Testis (tissue), 3 donors: ENCODE measurements around the gene CYFIP2. TPM values are rescaled to one million over a fixed set of nuclear protein-coding genes. Genes with fewer than 3 reads are reported as not detected.

Experiments
- DNase-seq: peaks from one replicate; pipeline ENCODE4 v3.0.0-alpha.2; 2019
- H3K27ac ChIP-seq, 2 donors: fragments of 200-600 bp; sonication (generic); one replicate each; pipeline ENCODE4 v1.5.1; 2019
- H3K27me3 ChIP-seq: fragments of 200-600 bp; sonication (generic); one replicate; pipeline ENCODE4 v1.5.1; 2019
- H3K36me3 ChIP-seq: fragments of 200-600 bp; sonication (generic); one replicate; pipeline ENCODE4 v1.5.1; 2017; ENCODE audit warnings: low read depth; ENCODE audit errors: missing control alignments
- H3K4me1 ChIP-seq: fragments of 200-600 bp; sonication (generic); one replicate; pipeline ENCODE4 v1.5.1; 2019
- H3K4me3 ChIP-seq, 2 donors: fragments of 200-600 bp; sonication (generic); one replicate each; pipeline ENCODE4 v1.5.1; 2017 to 2019
- H3K9me3 ChIP-seq: fragments of 200-600 bp; sonication (generic); one replicate; pipeline ENCODE4 v1.5.1; 2017
- POLR2A ChIP-seq: fragments of 450-650 bp; IDR thresholded peaks from one replicate; pipeline ENCODE4 v1.6.1; 2017; ENCODE audit warnings: antibody characterized with exemption, mild to moderate bottlenecking, moderate library complexity
- WGBS, 2 donors: methylation state at CpG; one replicate each; pipeline ENCODE4 v1.1.5; 2018; 5-methylcytosine and 5-hydroxymethylcytosine counted together
- intact Hi-C: fragments of 100-400 bp; cut with DNase I; formaldehyde crosslinking; loops from one replicate; pipeline ENCODE4 v1.15.1; 2023; ENCODE audit warnings: low total_unique reads
- polyA plus RNA-seq: library from polyadenylated mRNA; stranded (reverse); fragments of 350-450 nt; fragmentation: Illumina TruSeq; extraction: RNeasy Lipid Tissue Mini Kit (QIAGEN cat#74804); gene quantifications from one replicate; pipeline ENCODE4 v1.2.3, GENCODE V29; 2014; ENCODE audit warnings: low read depth, low replicate concordance; ENCODE audit not compliant: insufficient read depth
- total RNA-seq, 2 donors: library from RNA; depleted of rRNA; stranded (reverse); fragments of >200 nt; gene quantifications; one replicate each; pipeline ENCODE4 v1.2.3, GENCODE V29; 2016
- TF ChIP-seq, protein P1 (sequence below), 3 experiments: fragments of 450-650 bp in 2 of 3; fragments of 200-600 bp in 1 of 3; sonication (generic) in 1 of 3; IDR thresholded peaks; one replicate each; pipeline ENCODE4 v1.5.1; 2016 to 2019; ENCODE audit warnings: antibody characterized with exemption in 3 of 3, mild to moderate bottlenecking in 2 of 3, moderate library complexity in 1 of 3

The CYFIP2 gene
- total and polyA plus RNA-seq, 3 donors from 2014 or later = 21.7 to 41.4 (median 32.1) TPM

DNA sequence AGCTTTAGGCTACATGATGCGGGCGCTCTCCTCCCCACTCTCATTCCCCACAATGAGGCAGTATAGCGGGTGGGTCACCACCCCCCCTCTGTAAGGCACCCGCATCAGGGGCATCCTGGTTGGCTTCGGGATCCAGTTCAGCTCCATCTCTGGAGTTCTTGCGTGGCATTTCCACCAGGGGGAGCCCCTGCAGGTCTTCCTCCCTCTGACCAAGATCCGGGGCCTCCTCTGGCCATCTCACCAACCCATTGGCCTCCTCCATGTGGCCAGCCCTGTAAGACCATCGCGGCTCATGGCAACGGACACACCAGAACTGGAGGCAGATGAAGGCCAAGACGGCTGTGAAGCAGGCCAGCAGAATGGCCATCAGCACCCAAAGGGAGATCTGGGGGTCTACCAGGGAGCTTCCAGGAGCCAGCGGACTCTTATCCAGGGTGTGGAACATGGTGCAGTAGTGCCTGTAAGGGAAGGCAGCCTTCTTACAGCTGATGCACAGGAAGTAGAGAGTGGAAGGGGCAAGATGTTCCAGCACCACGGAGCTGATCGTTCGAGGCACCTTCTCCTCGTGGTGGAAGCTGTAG is 77.0 kb downstream of the CYFIP2 start:
- peak; percentile 47 for DNase-seq
- no peaks in the 10 kb centered on the region for H3K9me3 ChIP-seq
- H3K4me3 ChIP-seq = no peak overlapping the region
- no peaks in the 10 kb centered on the region for H3K36me3 ChIP-seq
- intact Hi-C loops = no loop called here
- no peak overlapping the region for H3K27ac ChIP-seq
- no peaks in the 10 kb centered on the region for H3K4me1 ChIP-seq
- no peaks in the 10 kb centered on the region for H3K27me3 ChIP-seq
- TF ChIP-seq, protein P1, sequence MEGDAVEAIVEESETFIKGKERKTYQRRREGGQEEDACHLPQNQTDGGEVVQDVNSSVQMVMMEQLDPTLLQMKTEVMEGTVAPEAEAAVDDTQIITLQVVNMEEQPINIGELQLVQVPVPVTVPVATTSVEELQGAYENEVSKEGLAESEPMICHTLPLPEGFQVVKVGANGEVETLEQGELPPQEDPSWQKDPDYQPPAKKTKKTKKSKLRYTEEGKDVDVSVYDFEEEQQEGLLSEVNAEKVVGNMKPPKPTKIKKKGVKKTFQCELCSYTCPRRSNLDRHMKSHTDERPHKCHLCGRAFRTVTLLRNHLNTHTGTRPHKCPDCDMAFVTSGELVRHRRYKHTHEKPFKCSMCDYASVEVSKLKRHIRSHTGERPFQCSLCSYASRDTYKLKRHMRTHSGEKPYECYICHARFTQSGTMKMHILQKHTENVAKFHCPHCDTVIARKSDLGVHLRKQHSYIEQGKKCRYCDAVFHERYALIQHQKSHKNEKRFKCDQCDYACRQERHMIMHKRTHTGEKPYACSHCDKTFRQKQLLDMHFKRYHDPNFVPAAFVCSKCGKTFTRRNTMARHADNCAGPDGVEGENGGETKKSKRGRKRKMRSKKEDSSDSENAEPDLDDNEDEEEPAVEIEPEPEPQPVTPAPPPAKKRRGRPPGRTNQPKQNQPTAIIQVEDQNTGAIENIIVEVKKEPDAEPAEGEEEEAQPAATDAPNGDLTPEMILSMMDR (IDR thresholded peaks at IDR 0.05) = peak in 1 of 3 experiments; percentile 28
- no peak for TF ChIP-seq POLR2A
- WGBS, 2 donors = 80 to 92% methylated on average over 10 to 16 of the region's 16 CpGs

DNA sequence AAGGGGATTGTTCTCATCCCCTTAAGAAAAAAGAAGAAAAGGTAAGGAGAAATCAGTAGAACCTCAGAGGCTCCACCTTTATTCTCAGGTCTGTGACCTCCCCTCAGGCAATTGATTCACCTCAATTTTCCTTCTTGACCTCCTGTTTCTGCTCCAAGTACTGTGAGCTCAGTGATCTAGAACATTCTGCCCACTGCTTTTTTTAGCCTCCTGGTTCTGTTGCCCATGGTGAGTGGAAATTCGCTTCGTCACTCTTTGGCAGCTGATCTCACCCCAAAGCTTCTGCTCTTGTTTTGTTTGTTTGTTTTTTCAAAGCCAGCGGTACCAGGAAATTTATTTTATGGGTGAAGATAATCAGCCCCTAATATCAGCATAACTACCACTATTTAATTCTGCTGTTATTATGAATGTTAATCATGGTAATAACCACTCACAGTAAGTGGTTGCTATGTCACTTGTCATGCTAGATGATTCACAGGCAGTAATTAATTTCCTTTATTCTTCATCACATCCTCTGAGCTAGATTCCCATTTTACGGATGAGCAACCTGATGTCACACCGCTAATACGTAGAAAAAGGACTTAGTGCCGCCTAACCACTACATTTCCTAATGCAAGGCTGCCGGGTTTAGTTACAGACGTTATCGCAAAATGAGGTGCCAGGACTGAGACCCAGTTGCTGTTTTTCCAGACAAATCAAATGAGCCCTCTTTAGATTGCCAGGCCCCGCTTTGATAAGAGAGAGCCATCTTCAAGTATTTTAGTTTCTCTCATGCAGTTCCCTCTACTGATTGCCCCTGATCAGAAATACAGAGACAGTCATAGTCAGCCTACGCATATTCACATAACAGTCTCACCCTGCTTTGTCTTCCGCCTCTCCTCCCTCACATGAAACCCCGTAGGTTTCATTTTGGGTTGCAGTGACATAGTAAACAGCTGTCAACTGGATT is 78.2 kb downstream of the CYFIP2 start:
- no peak for TF ChIP-seq POLR2A
- TF ChIP-seq, protein P1 (IDR thresholded peaks at IDR 0.05) = no peak
- no peaks in the 10 kb centered on the region for H3K4me1 ChIP-seq
- intact Hi-C loops = no loop called here
- DNase-seq = peak; percentile 5
- no peak overlapping the region for H3K4me3 ChIP-seq
- H3K36me3 ChIP-seq = no peaks in the 10 kb centered on the region
- 87 to 92% methylated on average over 14 of the region's 14 CpGs for WGBS, 2 donors
- no peaks in the 10 kb centered on the region for H3K27me3 ChIP-seq
- H3K9me3 ChIP-seq = no peaks in the 10 kb centered on the region
- H3K27ac ChIP-seq = no peak overlapping the region

DNA sequence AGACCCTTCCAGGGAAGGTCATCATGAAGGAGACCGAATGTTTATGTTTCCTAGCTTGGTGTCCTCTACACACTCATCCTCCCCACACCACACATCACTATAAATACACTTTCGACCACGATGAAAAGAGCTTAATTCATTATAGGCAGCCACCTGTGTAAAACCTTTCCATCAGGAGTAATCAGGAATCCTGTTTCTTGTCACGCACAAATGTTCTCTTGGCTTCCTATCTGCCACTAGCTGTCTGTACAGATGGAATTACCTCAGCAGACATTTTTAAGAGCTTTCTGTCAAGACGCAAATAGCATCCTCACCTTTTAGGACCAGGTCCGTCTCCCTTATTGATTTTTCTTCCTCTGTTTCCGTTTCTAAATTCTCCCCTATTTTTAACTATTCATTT is 79.1 kb downstream of the CYFIP2 start:
- Histone ChIP-seq H3K9me3 (no peaks in the 10 kb centered on the region), H3K27ac (no peak overlapping the region), H3K36me3 (no peaks in the 10 kb centered on the region), H3K4me3 (no peak overlapping the region), H3K27me3 (no peaks in the 10 kb centered on the region), H3K4me1 (no peaks in the 10 kb centered on the region)
- TF ChIP-seq, protein P1 (IDR thresholded peaks at IDR 0.05) = no peak
- no peak for TF ChIP-seq POLR2A
- no peak for DNase-seq
- intact Hi-C loops = no loop called here
- 83 to 91% methylated on average over 7 of the region's 7 CpGs for WGBS, 2 donors

DNA sequence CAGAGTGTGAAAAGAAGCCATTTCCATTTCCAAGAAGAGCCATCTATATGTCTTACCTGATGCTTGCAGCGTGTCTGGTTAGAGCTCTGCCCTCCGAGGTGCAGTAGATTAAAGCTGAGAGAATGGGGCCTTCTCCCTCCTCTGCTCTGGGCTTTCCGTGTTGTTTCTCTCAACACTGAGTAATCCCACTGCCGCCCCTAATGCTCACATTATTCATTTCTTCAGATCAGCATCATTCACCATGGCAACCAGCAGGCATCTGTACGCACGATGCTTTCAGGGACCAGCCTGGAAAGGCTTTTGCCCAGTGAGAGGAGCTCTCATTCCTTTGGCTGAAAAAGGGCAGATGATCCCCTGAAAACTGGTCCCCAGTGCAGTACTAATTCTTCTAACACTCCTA is 79.6 kb downstream of the CYFIP2 start:
- intact Hi-C loops = no loop called here
- no peak overlapping the region for H3K4me3 ChIP-seq
- 93 to 95% methylated on average over 6 of the region's 6 CpGs for WGBS, 2 donors
- no peaks in the 10 kb centered on the region for H3K27me3 ChIP-seq
- H3K36me3 ChIP-seq = no peaks in the 10 kb centered on the region
- no peak for DNase-seq
- TF ChIP-seq, protein P1 (IDR thresholded peaks at IDR 0.05) = no peak
- TF ChIP-seq POLR2A = no peak
- no peaks in the 10 kb centered on the region for H3K4me1 ChIP-seq
- H3K27ac ChIP-seq = no peak overlapping the region
- H3K9me3 ChIP-seq = no peaks in the 10 kb centered on the region
